GM18502 (cell line): ENCODE data around the gene TFCP2L1.

ENCODE experiments used
- ATAC-seq: cut with Tn5 transposase; IDR thresholded peaks from one replicate; pipeline ENCODE4 v1.9.1; 2021; ENCODE audit warnings: mild to moderate bottlenecking; ENCODE audit not compliant: unreplicated experiment, poor library complexity

The TFCP2L1 gene

GRCh38 chr2:121297217-121297830, 12.3 kb upstream of the TFCP2L1 start:
- ATAC-seq: peak; percentile 60

DNA sequence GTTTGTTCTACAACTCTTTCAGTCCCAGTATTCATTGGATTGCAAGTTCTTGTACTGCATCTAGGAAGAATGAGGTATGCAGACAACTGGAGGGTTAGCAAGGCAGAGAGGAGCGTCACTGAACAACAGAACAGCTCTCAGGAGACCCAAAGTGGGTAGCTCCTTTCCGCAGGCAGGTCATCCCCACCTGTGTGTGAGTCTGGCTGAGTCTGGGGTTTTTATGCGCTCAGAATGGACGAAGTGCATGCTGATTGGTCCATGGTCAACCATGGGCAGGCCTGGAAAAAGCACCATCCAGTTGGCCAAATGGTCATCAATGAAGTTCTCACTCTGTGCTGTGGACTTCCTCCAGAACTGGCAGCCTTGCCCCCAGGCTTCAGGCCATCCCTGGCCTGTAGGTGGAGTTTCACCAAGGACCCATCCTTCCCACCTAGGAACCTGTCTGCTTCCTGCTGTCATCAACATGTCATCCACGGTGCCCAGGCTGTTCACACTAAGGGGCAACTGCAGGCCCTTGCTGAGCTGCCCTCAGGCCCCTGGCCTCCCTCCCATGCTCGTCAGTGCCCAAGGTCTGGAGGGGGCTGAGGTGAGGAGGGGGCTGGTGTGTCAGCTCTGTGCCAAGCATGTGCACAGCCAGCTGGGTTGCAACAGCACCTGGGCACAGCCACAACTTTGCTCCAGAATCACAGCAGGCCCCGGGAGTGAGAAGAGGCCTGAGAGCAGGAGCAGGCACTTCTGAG, 11.1 kb upstream of the TFCP2L1 start:
- no peak for ATAC-seq

- ATAC-seq: no peak
These were observed 10.2 kb upstream of the TFCP2L1 start for GRCh38 chr2:121294881-121295840.

DNA sequence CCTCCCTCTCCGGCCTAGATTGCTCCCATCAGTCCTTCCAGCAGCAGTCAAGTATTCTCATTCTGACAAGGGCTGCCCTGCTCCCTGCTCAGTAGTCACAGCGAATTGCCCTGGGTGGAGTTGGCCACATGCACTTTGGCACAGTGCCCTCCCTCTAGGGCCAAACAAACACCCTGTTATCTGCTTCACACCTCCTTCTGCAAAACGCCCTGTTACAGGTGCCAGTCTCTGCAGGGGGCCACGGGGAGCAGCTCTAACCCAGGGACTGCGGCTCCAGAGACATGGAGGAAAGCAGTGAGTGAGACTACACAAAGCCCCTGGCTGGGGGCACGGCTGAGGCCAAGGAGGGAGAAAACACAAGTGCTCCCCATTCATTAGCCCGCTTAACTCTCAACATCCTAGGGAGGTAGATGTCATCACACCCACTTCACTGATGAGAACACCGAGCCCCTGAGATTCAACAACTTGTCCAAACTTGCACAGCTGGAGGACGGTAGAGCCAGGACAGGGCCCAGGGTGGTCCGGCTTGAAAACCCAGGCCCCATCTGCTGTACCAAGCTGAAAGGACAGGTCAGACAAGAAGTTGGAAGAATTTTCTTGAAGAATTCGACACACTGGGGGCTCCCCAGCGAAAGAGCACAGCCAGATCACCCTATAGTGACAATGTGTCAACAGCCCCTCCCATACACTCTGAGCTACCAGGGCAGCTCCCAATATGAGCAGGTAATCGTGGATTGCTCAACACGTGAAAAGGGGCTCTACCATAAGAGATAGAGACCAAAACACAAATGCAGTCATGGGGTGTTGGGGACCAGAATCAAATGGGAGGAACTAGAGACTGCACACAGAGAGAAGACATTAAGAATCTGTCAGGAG, 8.7 kb upstream of the TFCP2L1 start:
- ATAC-seq: no peak

- no peak for ATAC-seq
These were observed 6.2 kb upstream of the TFCP2L1 start for GRCh38 chr2:121291251-121291580.

GRCh38 chr2:121289271-121289670, 4.3 kb upstream of the TFCP2L1 start:
- ATAC-seq: no peak

DNA sequence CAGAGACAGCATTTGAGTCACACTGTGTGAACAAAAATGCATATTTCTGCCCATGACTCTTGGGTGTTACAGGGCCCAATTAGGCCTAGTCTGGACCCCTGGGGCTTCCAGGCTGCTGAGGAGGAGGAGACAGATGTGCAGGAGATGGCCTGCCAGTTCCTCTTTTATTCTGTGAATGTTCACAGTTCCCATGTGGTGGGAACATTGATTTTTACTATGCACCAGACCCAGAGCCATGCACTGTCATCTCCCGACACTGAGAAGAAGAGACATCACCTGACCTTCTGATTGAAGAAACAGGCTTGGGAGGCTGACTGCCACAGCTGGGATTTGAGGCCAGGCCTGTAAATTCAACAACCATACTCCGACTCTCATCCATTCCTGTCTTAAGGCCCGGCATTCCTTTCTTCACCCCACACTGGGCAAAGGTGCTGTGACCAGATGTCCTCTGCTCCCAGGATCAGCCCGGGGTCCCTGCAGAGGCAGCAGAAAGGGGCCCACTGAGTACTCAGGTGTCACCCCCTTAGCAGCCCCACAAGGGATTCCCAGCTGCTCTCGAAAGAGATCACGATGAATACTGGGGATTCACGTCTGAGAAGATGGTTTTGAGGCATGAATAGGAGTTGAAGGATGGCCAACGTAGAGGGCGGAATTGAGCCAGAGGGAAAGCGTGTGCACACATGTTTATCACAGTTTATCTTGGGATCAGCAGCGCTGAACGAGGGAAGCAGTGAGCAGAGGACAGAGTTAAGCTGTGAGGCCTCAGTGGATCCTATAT, 3.6 kb upstream of the TFCP2L1 start:
- no peak for ATAC-seq

DNA sequence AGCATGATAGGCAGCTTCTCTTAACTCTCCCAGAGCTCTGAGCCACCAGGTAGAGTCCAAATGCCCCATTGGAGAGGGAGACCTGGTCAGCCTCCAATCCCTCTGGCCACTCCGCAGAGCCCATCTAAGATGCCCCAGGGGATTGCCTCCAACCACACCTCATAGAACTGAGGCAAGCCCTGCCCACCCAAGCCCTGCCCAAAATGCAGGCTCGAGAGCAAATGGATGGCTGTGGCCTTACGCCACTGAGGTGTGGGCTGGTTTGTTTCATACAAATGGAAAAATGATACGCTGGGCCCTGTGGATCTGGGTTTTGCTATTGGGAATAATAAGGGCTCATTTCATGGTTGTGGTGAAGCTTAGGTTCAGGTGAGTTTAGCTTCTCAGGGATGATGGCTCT, 3.0 kb upstream of the TFCP2L1 start:
- ATAC-seq: no peak

- no peak for ATAC-seq
These were observed 2.3 kb upstream of the TFCP2L1 start for GRCh38 chr2:121287146-121287798.

DNA sequence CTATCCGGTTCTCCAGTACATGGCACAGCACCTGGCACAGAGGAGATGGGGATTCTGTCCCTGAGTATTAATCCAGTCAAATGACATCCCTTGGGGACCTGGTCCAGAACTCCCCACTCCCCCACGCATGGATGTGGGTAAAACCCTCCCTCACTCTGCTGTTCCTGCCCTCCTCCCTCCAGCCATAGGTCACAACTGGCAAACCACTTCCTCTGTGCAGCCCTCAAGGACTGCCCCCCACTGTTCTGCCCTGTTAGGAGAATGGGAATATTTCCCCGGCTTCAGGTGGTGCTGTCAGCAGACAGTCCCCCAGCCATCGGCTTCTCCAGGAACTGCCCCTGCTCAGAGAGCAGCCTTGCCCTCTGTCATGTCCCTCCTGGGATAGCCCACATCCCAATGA, 1.5 kb upstream of the TFCP2L1 start:
- no peak for ATAC-seq

GRCh38 chr2:121285926-121286325, 924 bp upstream of the TFCP2L1 start:
- no peak for ATAC-seq

- no peak for ATAC-seq
These were observed 1.1 kb downstream of the TFCP2L1 start for GRCh38 chr2:121283670-121284462.

DNA sequence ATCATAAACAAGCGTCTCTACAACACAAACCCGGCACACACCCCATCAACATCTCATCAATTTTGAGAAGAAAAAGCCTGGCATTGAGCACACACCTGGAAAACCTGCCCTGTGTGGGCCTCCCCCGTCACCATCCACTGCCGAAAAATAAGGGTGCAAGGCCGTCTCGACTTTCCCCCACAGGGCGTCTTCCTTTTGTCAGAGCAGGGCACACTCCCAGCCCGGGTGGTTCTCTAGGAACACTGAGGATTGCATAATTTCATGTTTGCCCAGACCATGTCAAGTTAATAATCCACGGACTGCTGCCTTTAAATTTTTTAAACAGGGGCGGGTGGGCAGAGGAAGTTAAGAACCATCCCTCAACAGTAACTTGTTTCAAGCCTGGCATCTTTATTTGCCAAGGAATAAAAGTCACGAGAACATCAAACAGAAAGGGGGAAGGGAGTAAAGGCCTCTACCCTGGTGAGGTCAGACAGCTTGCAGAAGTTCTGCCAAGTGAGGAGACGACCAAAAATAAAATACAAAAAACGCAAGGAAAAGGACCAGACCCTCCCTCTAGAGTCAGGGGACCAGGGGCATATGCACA, 2.1 kb downstream of the TFCP2L1 start:
- ATAC-seq: no peak

DNA sequence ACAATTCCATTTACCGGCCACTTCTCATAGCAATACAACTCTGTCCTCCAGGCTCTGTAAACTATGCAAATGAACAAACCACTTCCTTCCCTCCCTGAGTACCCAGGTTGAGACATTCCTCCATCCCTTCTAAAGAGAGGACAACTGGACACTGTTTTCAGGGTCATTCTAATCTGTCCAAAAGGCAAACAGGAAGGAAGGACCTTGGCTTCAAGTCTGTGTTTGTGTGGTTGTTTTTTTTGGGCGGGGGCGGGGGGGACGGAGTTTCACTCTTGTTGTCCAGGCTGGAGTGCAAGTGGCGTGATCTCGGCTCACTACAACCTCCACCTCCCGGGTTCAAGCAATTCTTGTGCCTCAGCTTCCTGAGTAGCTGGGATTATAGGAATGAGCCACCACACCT, 3.3 kb downstream of the TFCP2L1 start:
- no peak for ATAC-seq

DNA sequence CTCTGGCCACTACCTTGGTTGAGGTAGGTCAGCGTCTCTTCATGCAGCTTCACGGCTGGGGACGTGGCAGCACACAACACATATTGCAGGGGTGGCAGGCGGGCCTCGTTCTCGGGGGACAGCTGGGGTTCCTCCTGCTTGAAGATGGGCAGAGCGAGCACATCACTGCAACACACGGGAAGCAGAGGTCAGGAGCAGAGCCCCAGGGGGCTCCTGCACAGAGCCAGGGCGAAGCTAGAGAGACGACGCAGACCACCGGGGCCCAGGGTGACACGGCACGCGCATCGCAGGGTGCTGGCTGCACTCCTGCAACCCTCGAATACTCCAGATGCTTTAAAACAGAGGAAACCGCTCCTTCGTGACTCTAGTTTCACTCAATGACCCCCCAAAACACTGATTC, 3.9 kb downstream of the TFCP2L1 start:
- no peak for ATAC-seq

DNA sequence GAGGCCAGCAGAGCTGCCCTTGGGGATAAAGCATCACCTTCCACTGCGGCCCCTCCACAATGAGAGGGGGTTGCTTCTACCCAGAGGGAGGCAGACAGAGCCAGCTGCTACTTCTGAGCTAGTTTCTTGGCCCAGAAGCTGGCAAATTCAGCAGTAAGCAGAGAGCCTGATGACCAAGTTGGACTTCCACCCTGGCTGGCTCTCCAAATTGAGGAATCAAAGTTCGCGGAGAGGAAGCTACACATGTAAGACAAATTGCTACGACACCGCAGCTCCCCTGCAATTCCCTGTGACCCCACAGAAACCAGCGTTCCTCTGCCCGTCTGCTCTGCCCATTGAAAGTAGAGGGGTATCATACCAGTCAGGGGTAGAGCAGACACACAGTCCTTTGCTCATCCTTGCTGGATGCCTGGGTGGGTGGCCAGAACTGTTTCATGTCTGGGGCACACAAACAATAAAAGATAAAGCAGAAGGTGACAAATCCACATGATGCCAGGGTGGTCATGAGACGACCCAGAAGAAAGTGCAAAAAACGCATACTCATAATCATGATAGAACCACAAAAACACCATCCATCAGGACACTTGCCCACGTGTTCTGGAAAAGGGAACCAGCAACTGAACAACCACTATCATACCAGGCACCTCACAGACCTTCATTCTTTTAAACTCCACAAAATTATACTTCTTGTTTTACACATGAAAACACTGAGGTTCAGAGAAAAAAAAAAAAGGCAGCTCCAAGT, 5.4 kb downstream of the TFCP2L1 start:
- ATAC-seq: no peak

- no peak for ATAC-seq
These were observed 8.7 kb downstream of the TFCP2L1 start for GRCh38 chr2:121276341-121276740.
